ENCODE measurements around the gene SAMD13. TPM values are rescaled to one million over a fixed set of nuclear protein-coding genes. Genes with fewer than 3 reads are reported as not detected.

The SAMD13 gene
- under 0.01 and 0.29 TPM in 2 replicates for total RNA-seq

GRCh38 chr1:84301004-84301784, at the start of gene SAMD13:
SAMD13 (plus strand) TSS chr1:84301708; CDS start chr1:84303235, 1,527 bp downstream.
- no peaks in the 10 kb centered on the region for H3K79me2 ChIP-seq (ENCODE audit: insufficient read depth, low read length)
- DNase-seq (ENCODE audit: insufficient read length, low spot score, missing footprints) = peak; percentile 44
- H3K27ac ChIP-seq (ENCODE audit: low read depth, low read length) = peak within 1 kb of the TSS; percentile 24
- H3K4me3 ChIP-seq (ENCODE audit: insufficient read depth, low read length) = peak within 1 kb of the TSS; percentile 62
- H3K27me3 ChIP-seq (ENCODE audit: insufficient read depth, low read length) = no peaks in the 10 kb centered on the region
- peak within 1 kb of the TSS; percentile 81 for H3K4me2 ChIP-seq (ENCODE audit: insufficient read depth, low read length)
- peak within 1 kb of the TSS; percentile 89 for H2AFZ ChIP-seq (ENCODE audit: low read length)
- H3K9me3 ChIP-seq (ENCODE audit: low read depth, low read length) = no peaks in the 10 kb centered on the region
- H3K4me1 ChIP-seq (ENCODE audit: insufficient read depth, low read length) = peaks cover 21% of the 10 kb centered on the region
- no peaks in the 10 kb centered on the region for H4K20me1 ChIP-seq (ENCODE audit: insufficient read depth, low read length)
- H3K36me3 ChIP-seq (ENCODE audit: insufficient read depth, low read length) = no peaks in the 10 kb centered on the region
- TF ChIP-seq, protein P1, sequence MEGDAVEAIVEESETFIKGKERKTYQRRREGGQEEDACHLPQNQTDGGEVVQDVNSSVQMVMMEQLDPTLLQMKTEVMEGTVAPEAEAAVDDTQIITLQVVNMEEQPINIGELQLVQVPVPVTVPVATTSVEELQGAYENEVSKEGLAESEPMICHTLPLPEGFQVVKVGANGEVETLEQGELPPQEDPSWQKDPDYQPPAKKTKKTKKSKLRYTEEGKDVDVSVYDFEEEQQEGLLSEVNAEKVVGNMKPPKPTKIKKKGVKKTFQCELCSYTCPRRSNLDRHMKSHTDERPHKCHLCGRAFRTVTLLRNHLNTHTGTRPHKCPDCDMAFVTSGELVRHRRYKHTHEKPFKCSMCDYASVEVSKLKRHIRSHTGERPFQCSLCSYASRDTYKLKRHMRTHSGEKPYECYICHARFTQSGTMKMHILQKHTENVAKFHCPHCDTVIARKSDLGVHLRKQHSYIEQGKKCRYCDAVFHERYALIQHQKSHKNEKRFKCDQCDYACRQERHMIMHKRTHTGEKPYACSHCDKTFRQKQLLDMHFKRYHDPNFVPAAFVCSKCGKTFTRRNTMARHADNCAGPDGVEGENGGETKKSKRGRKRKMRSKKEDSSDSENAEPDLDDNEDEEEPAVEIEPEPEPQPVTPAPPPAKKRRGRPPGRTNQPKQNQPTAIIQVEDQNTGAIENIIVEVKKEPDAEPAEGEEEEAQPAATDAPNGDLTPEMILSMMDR (IDR thresholded peaks at IDR 0.05; ENCODE audit: extremely low read depth, low read depth, low read length) = no peak

DNA sequence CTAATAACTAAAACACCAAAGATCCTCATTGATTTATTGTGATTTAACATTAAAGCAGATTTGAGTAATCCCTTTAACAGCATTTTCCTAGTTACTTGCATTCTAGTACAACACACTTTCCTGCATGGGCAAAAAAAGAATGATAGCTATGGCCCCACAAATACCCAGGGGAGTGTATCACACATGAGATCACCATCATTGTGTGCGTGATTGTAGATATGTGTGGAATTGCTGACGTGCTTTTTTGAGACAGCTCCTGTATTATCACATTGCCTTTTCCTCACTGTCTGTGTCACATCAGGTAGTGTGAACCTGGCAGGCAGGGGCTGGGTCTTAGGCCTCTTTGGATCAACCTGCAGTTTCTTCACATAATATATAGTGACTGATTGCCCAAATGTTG, 48.5 kb upstream of the SAMD13 start:
- no peaks in the 10 kb centered on the region for H4K20me1 ChIP-seq (ENCODE audit: insufficient read depth, low read length)
- H3K4me2 ChIP-seq (ENCODE audit: insufficient read depth, low read length) = peak overlapping the region; percentile 18
- no peaks in the 10 kb centered on the region for H3K79me2 ChIP-seq (ENCODE audit: insufficient read depth, low read length)

GRCh38 chr1:84253891-84254290, 47.6 kb upstream of the SAMD13 start:
- Histone ChIP-seq H3K79me2 (ENCODE audit: insufficient read depth, low read length) (no peaks in the 10 kb centered on the region), H3K4me3 (ENCODE audit: insufficient read depth, low read length) (no peak overlapping the region), H3K27ac (ENCODE audit: low read depth, low read length) (peak overlapping the region; percentile 86), H3K36me3 (ENCODE audit: insufficient read depth, low read length) (no peaks in the 10 kb centered on the region), H3K4me2 (ENCODE audit: insufficient read depth, low read length) (peak overlapping the region; percentile 30), H3K4me1 (ENCODE audit: insufficient read depth, low read length) (peaks cover 26% of the 10 kb centered on the region), H4K20me1 (ENCODE audit: insufficient read depth, low read length) (no peaks in the 10 kb centered on the region), H3K27me3 (ENCODE audit: insufficient read depth, low read length) (no peaks in the 10 kb centered on the region), H2AFZ (ENCODE audit: low read length) (no peak overlapping the region), H3K9me3 (ENCODE audit: low read depth, low read length) (no peaks in the 10 kb centered on the region)
- TF ChIP-seq, protein P1 (IDR thresholded peaks at IDR 0.05; ENCODE audit: extremely low read depth, low read depth, low read length) = no peak
- peak; percentile 78 for DNase-seq (ENCODE audit: insufficient read length, low spot score, missing footprints)

More for the DNA sequence above, 48.5 kb upstream of the SAMD13 start:
- TF ChIP-seq, protein P1 (IDR thresholded peaks at IDR 0.05; ENCODE audit: extremely low read depth, low read depth, low read length) = no peak
- H3K27ac ChIP-seq (ENCODE audit: low read depth, low read length) = peak overlapping the region; percentile 86
- peaks cover 27% of the 10 kb centered on the region for H3K4me1 ChIP-seq (ENCODE audit: insufficient read depth, low read length)
- H2AFZ ChIP-seq (ENCODE audit: low read length) = peak overlapping the region; percentile 16
- H3K27me3 ChIP-seq (ENCODE audit: insufficient read depth, low read length) = no peaks in the 10 kb centered on the region
- H3K36me3 ChIP-seq (ENCODE audit: insufficient read depth, low read length) = no peaks in the 10 kb centered on the region
- no peak overlapping the region for H3K4me3 ChIP-seq (ENCODE audit: insufficient read depth, low read length)
- no peaks in the 10 kb centered on the region for H3K9me3 ChIP-seq (ENCODE audit: low read depth, low read length)
- DNase-seq (ENCODE audit: insufficient read length, low spot score, missing footprints) = no peak

GRCh38 chr1:84254703-84255238, 46.7 kb upstream of the SAMD13 start:
- Histone ChIP-seq H4K20me1 (ENCODE audit: insufficient read depth, low read length) (no peaks in the 10 kb centered on the region), H3K4me3 (ENCODE audit: insufficient read depth, low read length) (no peak overlapping the region), H3K27me3 (ENCODE audit: insufficient read depth, low read length) (no peaks in the 10 kb centered on the region), H3K36me3 (ENCODE audit: insufficient read depth, low read length) (no peaks in the 10 kb centered on the region), H3K4me2 (ENCODE audit: insufficient read depth, low read length) (no peak overlapping the region), H3K9me3 (ENCODE audit: low read depth, low read length) (no peaks in the 10 kb centered on the region), H2AFZ (ENCODE audit: low read length) (no peak overlapping the region), H3K79me2 (ENCODE audit: insufficient read depth, low read length) (no peaks in the 10 kb centered on the region), H3K4me1 (ENCODE audit: insufficient read depth, low read length) (peaks cover 26% of the 10 kb centered on the region), H3K27ac (ENCODE audit: low read depth, low read length) (peak overlapping the region; percentile 86)
- no peak for DNase-seq (ENCODE audit: insufficient read length, low spot score, missing footprints)
- TF ChIP-seq, protein P1 (IDR thresholded peaks at IDR 0.05; ENCODE audit: extremely low read depth, low read depth, low read length) = no peak

All from osteoblast (primary cell).